Lower lobe of right lung (tissue), 2 donors: ENCODE measurements around the gene DOC2B. TPM values are rescaled to one million over a fixed set of nuclear protein-coding genes. Genes with fewer than 3 reads are reported as not detected.
"Not testable (repeated sequence)": the region's sequence is repeated elsewhere in the genome, so short reads cannot be mapped to it uniquely, and the experiment has no call there.

Experiments
- ATAC-seq, 2 donors: fragments of 200-7000 bp; cut with Tn5 transposase; one replicate each; pipeline ENCODE4 v1.9.1; 2020 to 2022; ENCODE audit warnings: mild to moderate bottlenecking in 2 of 2, moderate library complexity in 2 of 2
- DNase-seq: peaks from one replicate; pipeline ENCODE4 v3.0.0-alpha.2; 2020
- H3K27ac ChIP-seq: fragments of 200-600 bp; one replicate; pipeline ENCODE4 v1.8.0; 2022
- H3K27me3 ChIP-seq: fragments of 200-600 bp; one replicate; pipeline ENCODE4 v1.8.0; 2022; ENCODE audit warnings: low read depth
- H3K36me3 ChIP-seq: fragments of 200-600 bp; one replicate; pipeline ENCODE4 v1.8.0; 2022; ENCODE audit warnings: mild to moderate bottlenecking
- H3K4me1 ChIP-seq: fragments of 200-600 bp; one replicate; pipeline ENCODE4 v1.8.0; 2022
- H3K4me3 ChIP-seq: fragments of 200-600 bp; one replicate; pipeline ENCODE4 v1.8.0; 2022; ENCODE audit warnings: mild to moderate bottlenecking
- H3K9me3 ChIP-seq: fragments of 200-600 bp; one replicate; pipeline ENCODE4 v1.8.0; 2022
- CTCF ChIP-seq: fragments of 200-600 bp; IDR thresholded peaks from one replicate; pipeline ENCODE4 v1.8.0; 2022; ENCODE audit warnings: antibody characterized with exemption, mild to moderate bottlenecking
- intact Hi-C: fragments of 100-400 bp; cut with DNase I; formaldehyde crosslinking; loops from one replicate; pipeline ENCODE4 v1.11.0; 2022
- total RNA-seq: library from RNA; stranded (reverse); fragmentation: NEBNext Ultra II Directional; extraction: Animal tissue kit (Norgen Biotek cat#: 25700); gene quantifications from one replicate; pipeline ENCODE4 v1.2.1, GENCODE V29; 2021
- donor health status: DM: no; HTN: yes; CAD: no; lungs with severe emphysema.

Gene DOC2B
- total RNA-seq, 1 donor from 2014 or later, result 6.2 TPM

DNA sequence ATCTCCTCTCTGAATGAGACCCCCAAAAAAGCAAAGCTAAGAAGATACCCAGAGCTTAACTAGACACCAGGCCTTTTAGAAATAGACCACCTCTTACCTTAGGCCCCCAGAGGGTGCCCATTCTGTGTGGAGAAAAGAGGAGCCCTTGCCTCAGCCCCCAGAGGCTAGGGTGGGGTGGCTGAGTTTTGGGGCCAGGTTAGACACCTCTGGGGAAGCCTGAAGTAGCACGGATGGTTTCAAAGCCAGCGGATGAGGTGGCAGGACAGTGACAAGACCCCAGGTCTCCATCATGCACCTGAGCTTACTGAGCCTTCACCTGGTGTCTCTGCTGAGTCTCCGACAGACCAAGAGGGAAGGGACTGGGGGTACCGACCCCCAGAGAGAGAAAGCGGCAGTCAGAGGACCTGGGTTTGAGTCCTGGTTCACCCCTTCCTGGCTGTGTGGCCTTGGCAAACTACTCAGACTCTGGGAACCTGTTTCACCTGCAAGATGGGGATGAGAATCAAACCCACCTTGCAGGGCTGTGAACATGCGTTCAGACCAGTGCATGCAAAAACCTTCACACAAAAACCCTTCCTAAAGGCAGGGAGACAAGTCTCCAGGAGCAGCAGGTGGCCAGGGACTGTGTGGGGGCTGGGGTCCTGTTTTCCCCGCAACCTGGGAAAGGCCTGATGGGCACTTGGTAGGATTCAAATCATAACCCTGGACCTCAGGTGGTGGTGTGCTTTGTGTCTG is 36.3 kb downstream of the DOC2B start:
- H3K27me3 ChIP-seq, result no peaks in the 10 kb centered on the region
- intact Hi-C loops, result no loop called here
- no peaks in the 10 kb centered on the region for H3K9me3 ChIP-seq
- no peak for ATAC-seq
- TF ChIP-seq CTCF, result no peak
- H3K4me1 ChIP-seq, result no peaks in the 10 kb centered on the region
- H3K36me3 ChIP-seq, result no peaks in the 10 kb centered on the region
- no peak overlapping the region for H3K4me3 ChIP-seq
- H3K27ac ChIP-seq, result no peak overlapping the region
- peak; percentile 13 for DNase-seq

DNA sequence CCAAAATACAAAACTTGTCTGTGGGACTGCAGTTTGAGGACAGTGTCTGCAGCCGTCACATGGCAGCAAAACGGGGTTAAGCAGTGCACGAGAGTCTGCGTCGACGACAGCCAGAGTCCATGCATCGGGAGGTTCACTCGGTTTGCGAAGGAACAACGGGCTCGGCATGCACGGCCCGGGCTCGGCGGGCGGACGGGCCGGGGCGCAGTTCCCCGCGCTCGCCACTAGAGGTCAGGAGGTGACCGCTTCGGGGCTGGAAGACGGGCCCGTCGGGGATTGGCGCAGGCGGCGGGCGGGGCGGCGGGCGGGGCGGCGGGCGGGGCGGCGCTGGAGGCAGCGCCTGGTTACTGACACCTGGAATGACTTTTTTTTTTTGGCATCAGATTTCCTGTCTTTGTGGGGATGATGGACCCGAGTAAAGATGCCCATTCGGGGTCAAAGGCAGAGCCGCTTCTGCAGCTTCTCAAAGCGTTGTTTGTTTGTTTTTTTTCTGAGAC is 37.6 kb downstream of the DOC2B start:
- intact Hi-C loops, result no loop called here
- no peaks in the 10 kb centered on the region for H3K27me3 ChIP-seq
- no peak overlapping the region for H3K27ac ChIP-seq
- no peaks in the 10 kb centered on the region for H3K9me3 ChIP-seq
- no peaks in the 10 kb centered on the region for H3K36me3 ChIP-seq
- peak; percentile 85 for DNase-seq
- peak; percentile 97 for TF ChIP-seq CTCF
- no peak overlapping the region for H3K4me3 ChIP-seq
- ATAC-seq, result peak; percentile 92 to 94
- no peaks in the 10 kb centered on the region for H3K4me1 ChIP-seq

GRCh38 chr17:142876-143784 is 38.3 kb downstream of the DOC2B start:
- intact Hi-C loops, result no loop called here
- H3K9me3 ChIP-seq, result no peaks in the 10 kb centered on the region
- ATAC-seq (no peak), DNase-seq (peak; percentile 24)
- H3K36me3 ChIP-seq, result no peaks in the 10 kb centered on the region
- no peaks in the 10 kb centered on the region for H3K27me3 ChIP-seq
- H3K4me3 ChIP-seq, result no peak overlapping the region
- no peaks in the 10 kb centered on the region for H3K4me1 ChIP-seq
- no peak overlapping the region for H3K27ac ChIP-seq
- no peak for TF ChIP-seq CTCF

DNA sequence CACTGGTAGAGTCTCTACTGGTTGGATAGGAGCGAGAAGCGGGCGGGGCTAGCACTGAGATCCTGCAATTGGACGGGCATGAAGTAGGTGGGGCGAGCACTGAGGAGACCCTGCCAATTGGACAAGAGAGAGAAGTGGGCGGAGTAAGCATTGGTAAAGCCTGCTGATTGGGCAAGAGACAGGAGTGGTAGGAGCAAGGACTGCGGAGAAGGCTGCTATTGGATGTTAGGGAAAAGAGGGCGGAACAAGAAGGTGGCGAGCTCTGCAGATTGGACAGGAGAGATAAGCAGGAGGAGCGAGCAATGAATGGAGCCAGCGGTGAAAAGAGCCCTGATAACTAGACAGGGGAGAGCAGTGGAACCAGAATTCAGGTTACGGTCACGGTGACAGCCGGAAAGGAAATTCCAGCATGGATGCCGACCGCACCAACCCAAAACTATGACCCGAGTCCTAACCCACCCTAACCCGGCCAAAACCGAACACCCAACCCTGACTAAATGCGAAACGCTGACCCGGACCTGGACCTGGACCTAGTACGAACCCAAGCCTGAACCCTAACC is 39.3 kb downstream of the DOC2B start:
- Histone ChIP-seq H3K4me1 (no peaks in the 10 kb centered on the region), H3K27me3 (no peaks in the 10 kb centered on the region), H3K27ac (no peak overlapping the region), H3K36me3 (no peaks in the 10 kb centered on the region), H3K4me3 (no peak overlapping the region), H3K9me3 (no peaks in the 10 kb centered on the region)
- intact Hi-C loops, result no loop called here
- ATAC-seq, result no peak
- peak; percentile 48 for DNase-seq
- no peak for TF ChIP-seq CTCF

- H3K27ac ChIP-seq, H3K36me3 ChIP-seq, H3K27me3 ChIP-seq, intact Hi-C loops, H3K4me1 ChIP-seq, H3K4me3 ChIP-seq, H3K9me3 ChIP-seq: not testable (repeated sequence)
- peak; percentile 34 for DNase-seq
- ATAC-seq, result peak in 1 of 2 donors; percentile 12
Observed at GRCh38 chr17:139401-140205, 41.8 kb downstream of the DOC2B start.

DNA sequence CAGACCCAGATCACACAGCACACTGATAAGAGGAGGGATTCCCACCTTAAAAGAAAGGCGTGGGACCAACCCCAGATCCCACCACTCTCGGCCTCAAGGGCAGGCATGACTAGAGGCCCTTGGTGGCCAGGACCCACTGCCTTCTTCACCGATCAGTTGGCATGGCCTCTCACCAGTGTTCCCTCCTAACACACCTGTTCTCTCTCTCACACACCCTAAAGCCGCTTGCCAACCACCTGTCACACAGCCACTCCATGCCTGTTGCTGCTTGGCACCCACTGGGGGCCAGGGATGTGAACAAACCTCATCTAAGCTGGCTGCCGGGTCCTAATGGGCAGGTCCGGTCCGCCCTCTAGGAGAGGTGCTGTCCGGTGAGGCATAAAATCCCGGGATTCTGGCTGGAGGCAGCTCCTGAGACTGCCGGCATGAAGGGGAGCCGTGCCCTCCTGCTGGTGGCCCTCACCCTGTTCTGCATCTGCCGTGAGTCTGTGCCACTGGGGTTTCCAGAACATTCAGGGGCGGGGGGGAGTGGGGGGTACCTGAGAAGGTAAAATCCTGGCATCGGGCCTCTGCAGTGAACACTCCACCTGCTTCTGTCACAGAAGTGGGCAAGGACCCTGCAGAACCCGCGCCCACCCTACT is 44.2 kb downstream of the DOC2B start, which contains the start of gene SCGB1C2:
Gene SCGB1C2, plus strand, starts transcription at position 404 of the 642 bp plus-strand sequence. Its CDS starts 22 bp downstream, at position 426.
- H3K4me3 ChIP-seq, H3K4me1 ChIP-seq, H3K9me3 ChIP-seq, DNase-seq, H3K27ac ChIP-seq, H3K36me3 ChIP-seq, H3K27me3 ChIP-seq, intact Hi-C loops: not testable (repeated sequence)
- ATAC-seq, result peak in 1 of 2 donors; percentile 2
